GM12874 (cell line): ENCODE measurements around the gene ZNF333.

Experiments used
- CTCF ChIP-seq: IDR thresholded peaks from 2 replicates; pipeline ENCODE4 v1.5.1; 2011; ENCODE audit warnings: low read depth, mild to moderate bottlenecking, control low read depth, low read length, moderate library complexity; ENCODE audit not compliant: insufficient read depth

ZNF333 gene

GRCh38 chr19:14699641-14700040, 9.8 kb downstream of the ZNF333 start:
- no peak for TF ChIP-seq CTCF

- no peak for TF ChIP-seq CTCF
Observed at GRCh38 chr19:14700711-14701375, 11.0 kb downstream of the ZNF333 start.

- no peak for TF ChIP-seq CTCF
Observed at GRCh38 chr19:14703833-14704232, 14.0 kb downstream of the ZNF333 start.

- TF ChIP-seq CTCF: no peak
Observed at GRCh38 chr19:14704450-14704849, 14.6 kb downstream of the ZNF333 start.

- no peak for TF ChIP-seq CTCF
Observed at GRCh38 chr19:14715841-14716240, 26.0 kb downstream of the ZNF333 start.

GRCh38 chr19:14718522-14719116, 28.8 kb downstream of the ZNF333 start:
- no peak for TF ChIP-seq CTCF

- no peak for TF ChIP-seq CTCF
Observed at GRCh38 chr19:14719162-14719561, 29.3 kb downstream of the ZNF333 start.
